Osteocyte (in vitro differentiated cells): ENCODE measurements around the gene NT5C2. TPM values are rescaled to one million over a fixed set of nuclear protein-coding genes. Genes with fewer than 3 reads are reported as not detected.

Experiments
- DNase-seq: peaks from one replicate; pipeline ENCODE4 v3.0.0; 2021; ENCODE audit warnings: mixed read lengths; ENCODE audit not compliant: unreplicated experiment; ENCODE audit errors: extremely low spot score
- H3K27ac Mint-ChIP-seq: one replicate; pipeline ENCODE4 v1.8.0; 2021; ENCODE audit warnings: mild to moderate bottlenecking, mixed read lengths; ENCODE audit not compliant: unreplicated experiment
- H3K27me3 Mint-ChIP-seq: one replicate; pipeline ENCODE4 v1.8.0; 2021; ENCODE audit warnings: mixed read lengths; ENCODE audit not compliant: unreplicated experiment
- H3K36me3 Mint-ChIP-seq: one replicate; pipeline ENCODE4 v1.8.0; 2021; ENCODE audit warnings: mixed read lengths; ENCODE audit not compliant: unreplicated experiment
- H3K4me1 Mint-ChIP-seq: one replicate; pipeline ENCODE4 v1.8.0; 2021; ENCODE audit warnings: mixed read lengths; ENCODE audit not compliant: unreplicated experiment
- H3K4me3 Mint-ChIP-seq: one replicate; pipeline ENCODE4 v1.8.0; 2021; ENCODE audit warnings: mild to moderate bottlenecking, moderate library complexity, mixed read lengths; ENCODE audit not compliant: unreplicated experiment
- H3K9me3 Mint-ChIP-seq: one replicate; pipeline ENCODE4 v1.8.0; 2021; ENCODE audit warnings: mixed read lengths; ENCODE audit not compliant: unreplicated experiment
- CTCF ChIP-seq: fragments of 200-600 bp; sonication (generic); IDR thresholded peaks from 2 replicates; pipeline ENCODE4 v1.5.0; 2021; ENCODE audit warnings: antibody characterized with exemption, mild to moderate bottlenecking, moderate library complexity
- total RNA-seq: library from RNA; stranded (reverse); gene quantifications from 2 replicates; pipeline ENCODE4 v1.2.1, GENCODE V29; 2021

The NT5C2 gene
- total RNA-seq, 1 donor from 2014 or later = 64.0 TPM

GRCh38 chr10:103111031-103111917 is 81.8 kb downstream of the NT5C2 start:
- H3K4me1 Mint-ChIP-seq = peaks cover 20% of the 10 kb centered on the region
- no peak overlapping the region for H3K4me3 Mint-ChIP-seq
- H3K27me3 Mint-ChIP-seq = no peaks in the 10 kb centered on the region
- peak overlapping the region; percentile 66 for H3K27ac Mint-ChIP-seq
- no peak for DNase-seq
- H3K9me3 Mint-ChIP-seq = no peaks in the 10 kb centered on the region
- no peak for TF ChIP-seq CTCF
- peaks cover 16% of the 10 kb centered on the region for H3K36me3 Mint-ChIP-seq

GRCh38 chr10:103110407-103110806 is 82.7 kb downstream of the NT5C2 start:
- H3K9me3 Mint-ChIP-seq = no peaks in the 10 kb centered on the region
- no peak overlapping the region for H3K27ac Mint-ChIP-seq
- H3K27me3 Mint-ChIP-seq = no peaks in the 10 kb centered on the region
- H3K36me3 Mint-ChIP-seq = peaks cover 23% of the 10 kb centered on the region
- peaks cover 20% of the 10 kb centered on the region for H3K4me1 Mint-ChIP-seq
- H3K4me3 Mint-ChIP-seq = no peak overlapping the region
- no peak for DNase-seq
- TF ChIP-seq CTCF = no peak

- no peak for DNase-seq
- no peak overlapping the region for H3K27ac Mint-ChIP-seq
- TF ChIP-seq CTCF = no peak
- peaks cover 20% of the 10 kb centered on the region for H3K4me1 Mint-ChIP-seq
- H3K36me3 Mint-ChIP-seq = peaks cover 21% of the 10 kb centered on the region
- H3K4me3 Mint-ChIP-seq = no peak overlapping the region
- H3K27me3 Mint-ChIP-seq = no peaks in the 10 kb centered on the region
- no peaks in the 10 kb centered on the region for H3K9me3 Mint-ChIP-seq
Measured at GRCh38 chr10:103109821-103110220, 83.3 kb downstream of the NT5C2 start.

- TF ChIP-seq CTCF = no peak
- no peaks in the 10 kb centered on the region for H3K27me3 Mint-ChIP-seq
- no peak overlapping the region for H3K4me3 Mint-ChIP-seq
- no peak overlapping the region for H3K27ac Mint-ChIP-seq
- peaks cover 34% of the 10 kb centered on the region for H3K36me3 Mint-ChIP-seq
- no peak for DNase-seq
- no peaks in the 10 kb centered on the region for H3K9me3 Mint-ChIP-seq
- peaks cover 10% of the 10 kb centered on the region for H3K4me1 Mint-ChIP-seq
Measured at GRCh38 chr10:103106539-103106938, 86.5 kb downstream of the NT5C2 start.

GRCh38 chr10:103105462-103105861 is 87.6 kb downstream of the NT5C2 start:
- H3K4me3 Mint-ChIP-seq = no peak overlapping the region
- DNase-seq = no peak
- peaks cover 36% of the 10 kb centered on the region for H3K36me3 Mint-ChIP-seq
- H3K27me3 Mint-ChIP-seq = no peaks in the 10 kb centered on the region
- H3K27ac Mint-ChIP-seq = no peak overlapping the region
- no peaks in the 10 kb centered on the region for H3K9me3 Mint-ChIP-seq
- TF ChIP-seq CTCF = no peak
- peaks cover under 1% of the 10 kb centered on the region for H3K4me1 Mint-ChIP-seq
